ENCODE data around the gene MEPE. TPM values are rescaled to one million over a fixed set of nuclear protein-coding genes. Genes with fewer than 3 reads are reported as not detected.

The MEPE gene
- total and polyA plus RNA-seq, 2 of the 8 experiments (the other 6 are each of a cell fraction or from before 2014, with no cell fraction given), result not detected

DNA sequence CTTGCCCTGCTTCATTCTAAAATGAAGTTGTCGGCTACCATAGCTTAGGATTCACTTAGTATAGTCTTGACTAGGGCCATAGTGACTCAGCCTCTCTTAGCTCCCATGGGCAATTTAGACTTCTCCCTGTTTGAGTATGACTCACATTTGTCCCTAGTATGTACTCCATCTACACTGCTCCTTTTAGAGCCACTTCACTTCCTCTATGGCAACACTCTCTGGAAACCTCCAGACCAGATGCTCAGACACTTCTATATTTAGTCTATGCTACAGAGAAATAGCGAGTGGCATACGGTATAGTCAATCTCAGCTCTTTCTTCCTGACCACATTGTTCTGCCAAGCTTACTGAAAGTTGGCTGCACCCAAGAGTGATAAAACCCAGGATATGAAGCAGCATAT is 11.2 kb downstream of the MEPE start (continued):
- TF ChIP-seq PHF8 (conservative IDR thresholded peaks at IDR 0.05; ENCODE audit: low read depth, low read length) (no peak), POU5F1 (IDR thresholded peaks at IDR 0.05; ENCODE audit: low read depth, low read length) (no peak), SRF (IDR thresholded peaks at IDR 0.05; ENCODE audit: low read depth, low read length) (no peak), KDM4A (IDR thresholded peaks at IDR 0.05; ENCODE audit: low read depth, low read length, severe bottlenecking) (no peak), SP2 (IDR thresholded peaks at IDR 0.05; ENCODE audit: low read length) (no peak), BRCA1 (IDR thresholded peaks at IDR 0.05; ENCODE audit: low read depth, low read length) (no peak), CHD7 (IDR thresholded peaks at IDR 0.05; ENCODE audit: insufficient replicate concordance, low read length) (no peak), KDM1A (IDR thresholded peaks at IDR 0.05; ENCODE audit: borderline replicate concordance, low read length) (no peak)
- TF ChIP-seq, protein P1, sequence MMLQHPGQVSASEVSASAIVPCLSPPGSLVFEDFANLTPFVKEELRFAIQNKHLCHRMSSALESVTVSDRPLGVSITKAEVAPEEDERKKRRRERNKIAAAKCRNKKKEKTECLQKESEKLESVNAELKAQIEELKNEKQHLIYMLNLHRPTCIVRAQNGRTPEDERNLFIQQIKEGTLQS (IDR thresholded peaks at IDR 0.05; ENCODE audit: insufficient read depth, low read depth, low read length), result no peak
